GM18520 (cell line): ENCODE measurements around the gene TGM2.

Experiments
- ATAC-seq: cut with Tn5 transposase; IDR thresholded peaks from one replicate; pipeline ENCODE4 v1.9.1; 2021; ENCODE audit not compliant: unreplicated experiment

The TGM2 gene

DNA sequence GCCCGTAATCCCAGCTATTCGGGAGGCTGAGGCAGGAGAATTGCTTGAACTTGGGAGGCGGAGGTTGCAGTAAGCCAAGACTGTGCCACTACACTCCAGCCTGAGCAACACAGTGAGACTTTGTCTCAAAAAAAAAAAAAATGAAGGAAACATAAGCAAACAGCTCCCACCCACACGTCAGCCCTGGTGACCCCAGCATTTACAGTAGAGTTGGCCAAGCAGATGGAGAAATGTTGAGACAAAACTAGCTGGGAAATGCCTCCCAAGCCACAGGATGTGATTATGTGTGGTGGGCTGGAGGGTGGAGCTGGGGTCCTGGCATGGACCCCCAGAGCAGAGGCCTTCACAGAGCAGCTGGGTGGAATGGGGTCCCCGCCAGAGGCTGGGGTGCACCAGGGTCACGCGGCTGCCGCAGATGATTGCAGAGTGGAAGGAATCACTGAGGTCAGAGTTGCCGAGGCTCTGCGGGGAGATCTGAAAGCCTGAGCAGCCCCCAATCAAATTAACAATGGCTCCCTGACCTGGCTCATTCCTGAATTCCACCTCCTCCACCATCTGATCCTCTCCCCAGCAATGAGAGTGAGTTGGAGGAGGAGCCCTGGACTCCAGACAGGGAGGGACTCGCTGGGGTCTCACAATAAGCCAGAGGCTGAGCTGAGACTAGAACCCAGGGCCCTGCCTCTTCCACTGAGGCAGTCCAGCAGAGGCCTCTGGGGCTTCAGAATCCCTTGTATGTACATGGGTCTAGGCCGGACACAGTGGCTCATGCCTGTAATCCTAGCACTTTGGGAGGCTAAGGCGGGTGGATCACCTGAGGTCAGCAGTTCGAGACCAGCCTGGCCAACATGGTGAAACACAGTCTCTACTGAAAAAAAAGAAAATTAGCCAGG, 34.7 kb upstream of the TGM2 start:
- ATAC-seq, result no peak

DNA sequence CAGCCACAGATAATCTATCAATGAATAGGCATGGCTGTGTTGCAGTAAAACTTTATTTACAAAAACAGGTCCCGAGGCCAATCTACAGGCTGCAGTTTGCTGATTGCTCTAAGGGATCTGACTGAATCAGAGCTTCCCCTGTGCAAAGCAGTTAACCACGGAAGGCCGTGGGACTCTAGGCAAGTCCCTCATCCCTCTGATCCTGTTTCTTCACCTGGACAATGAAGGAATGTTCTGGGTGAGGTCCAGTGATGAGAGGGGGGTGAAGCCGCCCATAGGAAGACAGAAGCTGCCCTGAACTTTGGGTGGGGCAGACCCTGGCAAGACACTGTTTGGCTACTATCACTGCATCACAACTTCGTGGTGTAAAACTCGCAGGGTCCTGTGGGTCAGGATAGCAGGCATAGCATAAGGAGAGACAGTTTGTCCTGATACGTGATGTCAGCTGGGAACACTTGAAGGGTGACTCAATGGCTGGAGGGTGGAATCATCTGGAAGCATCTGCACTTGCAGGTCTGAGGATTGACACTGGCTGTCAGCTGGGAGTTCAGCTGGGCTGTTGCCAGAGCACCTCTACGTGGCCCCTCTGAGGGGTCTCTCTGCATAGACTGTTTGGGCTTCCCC, 33.3 kb upstream of the TGM2 start:
- ATAC-seq, result no peak

DNA sequence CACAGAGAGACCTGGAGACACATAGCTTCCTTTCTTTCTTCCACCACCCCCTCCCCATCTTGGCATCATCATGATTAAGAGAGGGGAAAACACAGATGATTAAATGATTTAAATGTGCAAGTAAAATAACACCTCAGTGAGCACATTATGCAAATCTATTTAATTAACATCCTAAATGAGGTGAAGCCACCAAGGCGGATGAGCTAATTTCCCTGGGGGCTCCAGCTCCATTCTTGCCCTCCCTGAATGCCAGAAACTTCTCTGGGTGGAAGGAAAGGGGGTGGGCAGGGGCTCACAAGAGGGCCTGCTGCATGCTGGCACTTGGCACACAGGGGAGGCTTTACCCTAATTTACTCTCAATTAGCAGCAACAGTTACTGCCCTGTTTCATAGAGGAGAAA, 32.5 kb upstream of the TGM2 start:
- no peak for ATAC-seq

DNA sequence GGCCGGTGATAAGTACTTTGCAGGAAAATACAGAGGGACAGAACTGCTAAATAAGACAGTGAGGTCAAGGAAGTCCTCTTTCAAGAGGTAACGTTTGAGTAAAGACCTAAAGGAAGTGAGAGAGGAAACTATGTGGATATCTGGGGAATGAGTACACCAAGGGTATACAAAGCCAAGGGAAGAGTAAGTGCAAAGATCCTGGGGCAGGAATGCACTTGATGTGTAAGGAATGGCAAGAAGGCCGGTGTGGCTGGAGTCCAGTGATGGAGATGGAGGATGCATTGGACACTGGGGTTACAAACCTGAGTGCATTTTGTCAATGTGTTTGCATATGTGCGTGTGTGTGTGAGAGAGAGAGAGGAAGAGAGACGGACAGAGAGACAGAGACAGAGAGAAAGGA, 32.1 kb upstream of the TGM2 start:
- ATAC-seq, result no peak

DNA sequence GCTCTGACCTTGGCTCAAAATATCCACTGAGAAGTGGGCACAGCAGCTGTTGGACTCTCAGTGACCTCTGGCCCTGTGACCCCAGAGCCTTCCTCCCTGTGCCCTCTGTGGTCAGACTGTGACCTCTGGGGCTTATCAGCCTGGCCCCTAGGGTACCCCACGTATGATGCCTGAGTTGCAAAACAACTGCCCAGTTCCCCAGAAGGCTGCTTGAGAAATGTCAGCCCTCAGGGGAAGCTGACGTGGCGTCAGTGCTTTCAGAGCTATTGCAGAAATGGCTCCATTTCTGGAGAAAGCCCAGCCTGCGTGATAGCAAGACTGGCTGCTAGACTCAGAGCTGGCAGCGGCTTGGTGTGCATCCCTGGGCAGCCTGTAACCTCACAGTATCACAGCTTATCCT, 31.5 kb upstream of the TGM2 start:
- ATAC-seq, result no peak

DNA sequence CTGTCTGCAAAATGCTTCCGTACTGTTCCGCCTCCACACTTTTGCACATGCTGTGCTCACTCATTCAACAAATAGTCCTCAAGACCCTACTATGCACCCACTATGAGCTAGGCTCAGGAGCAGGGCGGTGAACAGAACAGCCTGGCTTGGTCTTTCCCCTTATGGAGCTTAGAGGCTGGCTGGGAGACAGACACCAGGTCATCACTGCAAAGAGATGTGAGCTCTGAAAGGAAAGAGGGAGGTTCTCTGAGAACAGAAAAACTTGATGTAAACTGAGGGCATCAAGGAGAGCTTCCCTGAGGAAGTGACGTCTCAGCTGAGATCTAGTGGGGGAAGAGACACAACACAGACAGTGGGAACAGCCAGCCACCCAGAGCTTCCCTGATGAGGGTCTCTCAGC, 31.0 kb upstream of the TGM2 start:
- no peak for ATAC-seq

DNA sequence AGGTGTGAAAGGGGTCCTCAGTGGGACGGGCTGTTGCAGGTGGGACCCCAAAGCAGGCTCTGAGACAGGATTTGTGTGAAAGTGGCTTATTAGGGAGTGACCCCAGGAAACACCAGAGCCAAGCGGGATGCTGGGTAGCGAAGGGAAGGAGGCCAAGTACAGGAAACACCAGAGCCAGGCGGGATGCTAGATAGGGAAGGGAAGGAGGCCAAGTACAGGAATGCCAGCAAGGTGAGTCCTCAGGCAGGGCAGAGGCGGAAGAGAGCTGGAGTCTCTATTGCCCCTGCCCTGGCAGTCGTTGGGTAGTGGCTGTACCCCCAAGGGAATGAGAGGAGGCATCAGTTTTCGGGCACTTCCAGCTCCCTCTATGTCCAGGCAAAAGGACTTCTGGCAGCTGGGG, 30.5 kb upstream of the TGM2 start:
- no peak for ATAC-seq

DNA sequence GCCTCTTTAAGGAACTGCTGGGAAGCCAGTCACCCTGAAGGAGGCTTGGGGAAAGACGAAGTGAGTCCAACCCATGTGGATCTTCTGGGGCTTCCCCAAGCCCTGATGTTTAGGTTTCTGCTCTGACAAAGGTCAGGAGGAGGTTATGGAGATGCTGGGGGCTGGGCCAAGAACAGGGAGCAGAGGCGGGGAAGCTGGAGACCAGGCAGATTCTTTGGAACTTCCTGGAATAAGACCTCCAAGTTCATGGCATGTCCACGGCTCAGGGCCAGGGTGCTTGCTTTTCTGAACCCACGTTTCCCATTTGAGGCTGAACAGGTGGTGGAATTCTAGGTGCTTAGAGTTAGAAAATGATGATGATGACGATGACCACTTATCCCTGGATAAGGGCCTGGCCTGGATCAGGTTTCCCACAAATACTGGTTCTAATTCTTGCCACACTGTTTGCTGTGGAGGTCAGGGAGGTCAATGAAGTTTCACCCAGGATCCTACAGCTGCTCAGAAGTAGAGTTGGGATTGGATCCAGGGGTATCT, 30.0 kb upstream of the TGM2 start:
- ATAC-seq, result no peak

DNA sequence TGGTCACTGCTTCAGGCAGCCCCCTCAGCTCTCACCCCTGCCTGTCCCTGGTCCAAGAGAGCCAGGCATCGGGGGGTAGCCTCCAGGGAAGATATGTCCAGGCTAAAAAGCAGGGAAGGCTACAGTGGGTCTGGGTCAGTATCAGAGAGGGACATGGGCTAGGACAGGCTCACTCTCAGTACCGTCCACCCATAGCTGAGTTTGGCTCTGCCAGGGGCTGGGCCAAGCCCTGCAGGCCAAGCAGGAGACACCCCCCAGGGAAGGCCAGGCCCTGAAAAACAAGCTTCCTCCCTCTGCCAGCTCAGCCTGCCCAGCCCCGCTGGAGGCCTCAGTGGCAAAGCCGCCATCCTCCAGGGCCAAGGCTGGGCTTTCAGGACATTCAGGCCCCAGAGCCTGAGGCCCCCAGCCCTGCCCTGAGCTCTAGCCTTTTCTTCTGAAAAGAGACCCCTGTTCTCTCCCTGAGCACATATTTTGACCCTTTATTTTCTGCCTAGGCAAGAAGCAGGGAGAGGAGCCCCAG, 28.6 kb upstream of the TGM2 start:
- no peak for ATAC-seq

DNA sequence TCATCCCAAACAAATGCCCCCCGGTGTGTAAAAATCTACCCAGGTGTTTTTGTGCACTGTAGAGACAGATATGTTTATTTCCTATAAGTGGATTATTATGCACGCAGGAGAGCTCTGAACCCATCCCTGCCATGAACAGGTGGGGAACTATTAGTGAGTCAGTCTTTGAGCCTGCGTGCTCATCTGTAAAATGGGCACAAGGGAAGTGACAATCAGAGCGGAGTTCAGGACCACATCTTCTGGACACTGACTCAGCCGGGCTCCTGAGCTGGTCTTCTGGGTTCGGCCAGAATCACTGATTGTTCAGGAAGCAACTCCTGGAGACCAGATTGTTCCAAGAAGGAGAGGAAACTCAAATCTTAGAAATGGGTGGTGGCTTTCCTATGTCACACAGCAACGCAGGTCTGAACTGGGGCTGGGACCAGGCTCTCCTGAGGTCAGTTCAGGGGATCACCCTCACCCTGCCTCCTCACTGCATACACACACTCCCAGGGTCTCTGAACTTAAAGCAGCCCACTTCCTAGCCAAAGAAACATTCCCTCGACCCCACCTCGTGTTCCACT, 27.3 kb upstream of the TGM2 start:
- no peak for ATAC-seq

DNA sequence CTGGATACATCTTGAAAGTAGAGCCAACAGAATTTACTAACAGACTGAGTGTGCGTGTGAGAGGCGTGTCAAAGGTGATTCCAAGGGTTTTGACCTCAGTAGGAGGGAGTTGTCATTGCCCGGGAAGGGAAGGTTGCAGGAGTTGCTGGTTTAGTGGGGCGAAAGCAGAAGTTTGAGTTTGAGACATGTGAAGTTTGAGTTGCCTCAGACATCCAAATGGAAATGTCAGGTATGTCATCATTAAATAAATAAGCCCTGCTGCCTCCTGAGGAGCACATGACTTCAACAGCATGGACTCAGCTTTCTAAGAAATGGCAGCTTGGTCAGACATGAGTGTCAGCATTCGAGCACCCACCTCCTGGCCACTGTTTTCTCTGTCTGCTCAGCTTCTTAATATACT, 26.6 kb upstream of the TGM2 start:
- no peak for ATAC-seq

DNA sequence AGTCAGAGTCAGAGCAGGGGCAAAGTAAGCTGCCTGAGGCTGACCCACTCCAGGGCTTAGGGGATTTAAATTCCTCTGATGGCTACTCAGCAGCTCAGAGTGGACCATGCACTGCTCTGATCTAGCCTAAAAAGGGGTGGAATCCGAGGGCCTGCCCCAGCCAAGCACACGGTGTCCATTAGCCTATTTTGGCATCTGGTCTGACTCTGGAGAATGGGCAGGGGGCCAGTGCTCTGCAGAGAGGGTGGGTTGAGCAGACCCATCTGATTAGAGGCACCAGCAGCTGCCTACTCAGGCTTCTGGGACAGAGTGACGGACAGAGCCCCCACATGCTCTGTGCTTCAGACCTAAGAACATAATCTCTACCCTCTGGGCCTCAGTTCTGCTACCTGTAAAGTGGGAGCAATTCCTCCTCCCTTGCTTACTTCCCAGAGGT, 25.9 kb upstream of the TGM2 start:
- no peak for ATAC-seq

DNA sequence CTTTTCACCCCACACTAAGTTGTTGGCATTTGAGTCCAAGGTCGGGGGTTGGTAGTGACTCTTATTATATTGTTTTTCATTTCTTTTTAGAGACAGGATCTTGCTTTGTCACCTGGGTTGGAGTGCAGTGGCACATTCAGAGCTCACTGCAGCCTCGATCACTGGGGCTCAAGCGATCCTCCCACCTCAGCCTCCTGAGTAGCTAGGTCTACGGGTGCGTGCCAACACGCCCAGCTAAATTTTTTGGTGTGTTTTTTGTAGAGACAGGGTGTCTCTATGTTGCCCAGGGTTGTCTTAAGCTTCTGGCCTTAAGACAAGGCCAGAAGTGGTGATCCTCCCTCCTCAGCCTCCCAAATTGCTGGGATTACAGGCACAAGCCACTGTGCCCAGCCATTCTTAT, 25.1 kb upstream of the TGM2 start:
- no peak for ATAC-seq

DNA sequence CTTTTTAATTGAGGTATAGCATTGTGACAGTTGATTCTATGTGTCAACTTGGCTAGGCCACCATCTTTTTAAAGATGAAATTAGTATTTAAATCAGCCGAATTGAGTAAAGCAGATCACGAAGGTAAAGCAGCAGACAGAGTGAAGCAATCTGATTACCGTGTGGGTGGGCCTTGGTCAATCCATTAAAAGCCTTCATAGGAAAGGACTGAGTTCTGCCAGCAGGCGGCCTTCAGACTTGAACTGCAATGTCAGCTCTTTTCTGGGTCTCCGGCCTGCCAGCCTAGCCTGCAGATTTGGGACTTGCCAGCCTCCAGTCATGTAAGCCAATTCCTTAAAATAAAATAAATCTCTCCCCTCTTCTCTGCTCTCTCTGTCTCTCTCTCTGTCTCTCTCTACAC, 22.4 kb upstream of the TGM2 start:
- ATAC-seq, result no peak

DNA sequence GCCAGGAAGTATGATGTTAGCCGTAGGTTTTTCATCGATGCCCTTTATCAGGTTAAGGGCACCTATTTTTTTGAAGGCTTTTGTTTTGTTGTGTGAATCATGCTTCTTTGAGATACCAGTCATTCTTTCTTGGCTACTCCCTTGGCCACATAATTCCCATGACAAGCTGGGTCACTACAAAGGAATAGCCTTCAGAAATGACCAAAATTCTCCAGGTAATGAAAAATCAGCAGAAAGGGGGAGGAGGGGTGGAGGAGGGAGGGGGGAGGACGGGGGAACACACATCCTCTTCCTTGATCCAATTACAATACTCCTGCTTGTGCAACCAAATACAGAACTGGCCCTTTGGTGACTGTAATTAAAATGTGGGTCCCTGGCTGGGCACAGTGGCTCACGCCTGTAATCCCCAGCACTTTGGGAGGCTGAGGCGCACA, 21.7 kb upstream of the TGM2 start:
- ATAC-seq, result no peak

DNA sequence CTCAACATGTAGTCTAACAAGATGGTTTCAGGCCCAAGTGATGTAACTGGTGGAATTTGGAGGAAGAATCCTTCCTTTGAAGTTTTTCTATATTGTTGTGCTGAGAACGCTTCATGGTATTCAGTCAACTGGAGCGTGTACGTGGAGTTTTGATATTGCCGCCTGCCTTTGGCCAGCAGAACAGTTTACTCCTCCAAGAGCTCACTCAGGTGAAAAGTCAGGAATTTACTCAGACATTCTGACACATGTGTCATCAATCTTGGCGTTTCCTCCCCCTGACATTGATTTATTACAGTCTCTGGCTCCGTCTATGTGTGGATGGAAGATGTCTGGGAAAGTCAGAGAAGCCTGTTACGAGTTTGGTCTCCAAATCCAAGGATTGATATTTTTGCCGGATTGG, 19.0 kb upstream of the TGM2 start:
- ATAC-seq, result no peak

DNA sequence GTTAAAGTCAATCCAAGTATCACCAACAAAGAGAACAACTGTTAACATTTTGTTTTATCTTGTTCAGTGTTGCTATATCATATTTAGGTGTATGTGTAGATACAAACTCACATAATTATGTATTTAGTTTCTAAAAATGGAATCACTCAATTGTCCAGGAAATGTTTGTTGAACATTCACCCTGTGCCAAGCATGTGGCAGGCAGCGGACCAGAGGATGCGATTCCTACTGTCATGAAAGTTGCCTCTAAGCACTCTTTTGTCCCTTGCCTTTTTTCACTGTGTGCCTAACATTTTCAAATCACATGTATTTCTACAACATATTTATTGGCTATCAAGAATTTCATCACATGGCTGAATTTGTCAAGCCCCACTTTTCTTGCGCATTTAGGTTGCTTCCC, 16.9 kb upstream of the TGM2 start:
- no peak for ATAC-seq

DNA sequence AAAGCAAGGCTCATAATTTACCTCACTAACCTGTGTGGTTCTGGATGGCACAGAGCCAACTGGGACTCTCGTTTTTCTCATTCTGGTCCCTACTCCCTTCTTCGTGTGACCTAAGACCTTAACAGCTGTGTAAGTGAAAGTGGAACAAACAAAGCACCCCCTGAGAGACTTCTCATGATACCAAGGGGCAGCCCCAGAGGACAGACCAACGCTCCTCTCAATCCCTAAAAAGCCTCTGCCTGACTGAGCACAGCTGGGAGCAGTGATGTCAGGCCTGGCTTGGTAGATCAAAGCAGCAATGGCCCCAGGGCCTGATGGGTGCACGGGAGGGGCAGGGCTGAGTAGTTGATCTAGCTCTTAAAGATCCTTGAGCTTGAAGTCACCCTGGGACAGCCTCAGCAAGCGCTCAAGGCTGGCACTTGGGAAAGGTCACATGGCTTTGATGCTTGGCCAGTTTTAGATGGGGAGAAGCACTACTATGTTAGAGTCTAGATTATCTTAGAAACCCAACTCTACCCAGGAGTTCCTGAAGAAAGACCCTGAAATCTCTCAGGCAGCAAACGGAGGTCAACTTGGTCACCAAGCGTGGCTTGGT, 16.2 kb upstream of the TGM2 start:
- ATAC-seq, result no peak

DNA sequence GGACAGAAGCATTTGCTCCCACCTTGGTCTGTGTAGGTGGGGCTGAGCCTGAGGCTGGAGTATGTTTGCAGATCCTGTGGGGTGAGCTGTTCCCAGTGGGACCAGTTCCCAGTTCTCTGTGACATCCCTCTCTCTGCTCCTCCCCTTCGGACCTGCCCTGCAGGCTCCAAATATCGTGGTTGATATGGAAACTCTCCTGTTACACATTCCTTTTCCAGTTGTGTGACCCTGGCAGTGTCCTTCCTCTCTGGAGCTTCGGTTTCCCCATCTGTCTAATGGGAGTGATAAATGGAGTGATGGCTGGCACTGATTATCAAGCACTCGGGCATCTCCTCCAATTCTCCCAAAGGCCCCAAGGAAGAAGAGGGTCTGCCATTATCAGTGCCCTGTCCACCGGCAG, 15.7 kb upstream of the TGM2 start:
- no peak for ATAC-seq

DNA sequence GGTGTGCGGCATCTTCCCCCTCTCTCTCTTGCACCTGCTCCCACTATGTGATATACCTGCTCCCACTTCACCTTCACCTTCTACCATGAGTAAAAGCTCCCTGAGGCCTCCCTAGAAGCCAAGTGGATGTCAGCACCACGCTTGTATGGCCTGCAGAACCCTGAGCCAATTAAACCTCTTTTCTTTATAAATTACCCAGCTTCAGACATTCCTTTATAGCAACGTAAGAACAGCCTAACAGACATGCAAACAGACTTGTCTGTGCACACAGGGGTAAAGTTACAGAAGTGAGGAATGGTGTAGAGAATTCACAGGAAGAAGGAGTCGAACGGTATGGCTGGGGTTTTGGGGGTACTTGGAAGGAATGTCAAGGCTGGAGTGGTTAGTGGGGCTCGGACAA, 14.8 kb upstream of the TGM2 start:
- no peak for ATAC-seq

DNA sequence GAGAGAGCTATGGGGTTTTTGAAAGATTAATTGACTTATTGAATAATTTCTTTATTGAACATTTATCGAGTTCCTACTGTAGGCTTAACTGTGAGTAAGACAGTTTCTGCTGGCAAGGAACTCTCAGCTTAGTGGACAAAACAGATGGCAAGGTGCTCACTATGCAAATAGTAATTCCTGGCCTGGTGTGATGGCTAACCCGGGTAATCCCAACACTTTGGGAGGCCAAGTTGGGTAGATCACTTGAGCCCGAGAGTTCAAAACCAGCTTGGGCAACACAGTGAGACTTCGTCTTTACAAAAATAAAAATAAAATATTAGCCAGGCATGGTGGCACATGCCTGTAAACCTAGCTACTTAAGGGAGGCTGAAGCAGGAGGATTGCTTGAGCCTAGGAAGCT, 13.5 kb upstream of the TGM2 start:
- ATAC-seq, result no peak
